K562 (cell line): ENCODE data around the gene FARP1. TPM values are rescaled to one million over a fixed set of nuclear protein-coding genes. Genes with fewer than 3 reads are reported as not detected.

Experiments used
- CREB3 ChIP-seq: fragments of 450-650 bp; conservative IDR thresholded peaks from 2 replicates; pipeline ENCODE4 v1.6.1; 2016; ENCODE audit warnings: missing genetic modification characterization, low read depth, mild to moderate bottlenecking, missing compliant biosample characterization, moderate library complexity
- CREM ChIP-seq: IDR thresholded peaks from 2 replicates; pipeline ENCODE4 v1.6.1; 2014; ENCODE audit warnings: antibody characterized with exemption, low read depth
- CXXC5 ChIP-seq: fragments of 250-450 bp; sonication (Bioruptor Pico); IDR thresholded peaks from 2 replicates; pipeline ENCODE4 v1.8.0; 2022; ENCODE audit warnings: inconsistent platforms, mild to moderate bottlenecking, moderate library complexity
- DACH1 ChIP-seq: fragments of 450-650 bp; IDR thresholded peaks from 2 replicates; pipeline ENCODE4 v1.6.1; 2018; ENCODE audit not compliant: partially characterized antibody
- ESRRA ChIP-seq: fragments of 450-650 bp; IDR thresholded peaks from 2 replicates; pipeline ENCODE4 v1.6.1; 2014; ENCODE audit warnings: low read depth, mild to moderate bottlenecking, moderate library complexity, borderline replicate concordance
- HOXB6 ChIP-seq: fragments of 250-450 bp; sonication (Bioruptor Pico); IDR thresholded peaks from 2 replicates; pipeline ENCODE4 v1.5.1; 2022; ENCODE audit warnings: mild to moderate bottlenecking, borderline replicate concordance
- KAT2B ChIP-seq: IDR thresholded peaks from one replicate; pipeline ENCODE4 v1.6.1; 2012; ENCODE audit warnings: low read depth, mild to moderate bottlenecking, control low read depth, inconsistent platforms, low read length, moderate library complexity
- KDM1A ChIP-seq, 2 experiments: fragments of 450-650 bp; IDR thresholded peaks; 2 replicates each; pipeline ENCODE4 v1.6.1; 2016; ENCODE audit warnings: mild to moderate bottlenecking in 2 of 2
- KLF16 ChIP-seq: IDR thresholded peaks from 2 replicates; pipeline ENCODE4 v1.6.1; 2016; ENCODE audit warnings: antibody characterized with exemption
- MEIS2 ChIP-seq: fragments of 450-650 bp; IDR thresholded peaks from 2 replicates; pipeline ENCODE4 v1.6.1; 2014; ENCODE audit warnings: mild to moderate bottlenecking; ENCODE audit not compliant: partially characterized antibody
- NUFIP1 ChIP-seq: fragments of 450-650 bp; IDR thresholded peaks from 2 replicates; pipeline ENCODE4 v1.6.1; 2018; ENCODE audit not compliant: partially characterized antibody
- PHB ChIP-seq: fragments of 250-450 bp; sonication (Bioruptor Pico); IDR thresholded peaks from 2 replicates; pipeline ENCODE4 v1.5.0; 2021
- POLR2A ChIP-seq: fragments of 450-650 bp; conservative IDR thresholded peaks from 2 replicates; pipeline ENCODE4 v1.6.1; 2016
- POLR2G ChIP-seq: fragments of 200-400 bp; formaldehyde crosslinking; IDR thresholded peaks from 2 replicates; pipeline ENCODE4 v1.6.1; 2017; ENCODE audit warnings: low read depth, mild to moderate bottlenecking, antibody characterized with exemption, low read length, moderate library complexity
- RBM34 ChIP-seq: fragments of 200-400 bp; formaldehyde crosslinking; IDR thresholded peaks from 2 replicates; pipeline ENCODE4 v1.6.1; 2018; ENCODE audit warnings: low read length, borderline replicate concordance; ENCODE audit not compliant: insufficient read depth
- RFX1 ChIP-seq: fragments of 450-650 bp; IDR thresholded peaks from 2 replicates; pipeline ENCODE4 v1.6.1; 2016; ENCODE audit warnings: mild to moderate bottlenecking, moderate library complexity
- SFPQ ChIP-seq: fragments of 200-400 bp; formaldehyde crosslinking; IDR thresholded peaks from 2 replicates; pipeline ENCODE4 v1.6.1; 2017; ENCODE audit warnings: mild to moderate bottlenecking, low read depth, low read length, moderate library complexity
- SMARCE1 ChIP-seq: fragments of 450-650 bp; IDR thresholded peaks from 2 replicates; pipeline ENCODE4 v1.7.1; 2016; ENCODE audit warnings: mild to moderate bottlenecking
- THAP7 ChIP-seq: fragments of 250-450 bp; sonication (Bioruptor Pico); IDR thresholded peaks from 2 replicates; pipeline ENCODE4 v1.5.0; 2021
- YBX1 ChIP-seq: fragments of 450-650 bp; IDR thresholded peaks from 2 replicates; pipeline ENCODE4 v1.7.1; 2016; ENCODE audit warnings: mild to moderate bottlenecking
- ZBTB1 ChIP-seq: sonication (generic); formaldehyde crosslinking; IDR thresholded peaks from 2 replicates; pipeline ENCODE4 v1.8.1; 2023; ENCODE audit warnings: missing genetic modification reagents, low read depth, mild to moderate bottlenecking, borderline replicate concordance
- ZBTB43 ChIP-seq: sonication (generic); formaldehyde crosslinking; IDR thresholded peaks from 2 replicates; pipeline ENCODE4 v1.8.0; 2023; ENCODE audit warnings: mild to moderate bottlenecking, missing genetic modification reagents
- ZNF23 ChIP-seq: fragments of 250-450 bp; sonication (Bioruptor Pico); IDR thresholded peaks from 2 replicates; pipeline ENCODE4 v1.4.0; 2020; ENCODE audit warnings: mild to moderate bottlenecking
- polyA plus RNA-seq, 8 experiments: library from polyadenylated mRNA; depleted of rRNA in 4 of 8; stranded (reverse) in 5 of 8; unstranded in 3 of 8; fragments of >200 nt; fragmentation: Nextera tagmentation in 2 of 8; fragmentation: Illumina TruSeq in 1 of 8; extraction: Ambion mirVana in 2 of 8; extraction: Trizol in 1 of 8; gene quantifications; 2 replicates each; pipeline versions ENCODE4 v1.2.1 to v1.2.3, GENCODE V29; 2011 to 2014; ENCODE audit warnings: inconsistent platforms in 1 of 8, missing spikeins in 1 of 8
- total RNA-seq, 7 experiments: library from RNA; depleted of rRNA in 6 of 7; stranded (reverse); fragments of >200 nt in 6 of 7; fragmentation: Illumina TruSeq in 2 of 7; extraction: Trizol in 2 of 7; gene quantifications; 2 replicates each; pipeline versions ENCODE4 v1.2.1 to v1.2.3, GENCODE V29; 2011 to 2021; ENCODE audit warnings: low replicate concordance in 1 of 7

Gene FARP1
- total and polyA plus RNA-seq, 9 of the 15 experiments (the other 6 are each of a cell fraction or from before 2014, with no cell fraction given) = 0.03 to 0.29 (median 0.05) TPM; not detected in 3

GRCh38 chr13:98480915-98481877 is 338.3 kb downstream of the FARP1 start (continued):
- TF ChIP-seq ZBTB43 (no peak), THAP7 (CRISPR knock-in tag) (no peak), KAT2B (no peak), PHB (CRISPR knock-in tag) (no peak), ZNF23 (CRISPR knock-in tag) (no peak), ESRRA (peak; percentile 53; the same call in 1 of the 2 replicates), SMARCE1 (0 out of 2 replicates have a peak, but pooled peaks have one; percentile 37), CREM (peak; percentile 72), DACH1 (peak; percentile 59), HOXB6 (CRISPR knock-in tag) (no peak), POLR2A (no peak), CREB3 (tag) (peak; percentile 54; the same call in 1 of the 2 replicates), CXXC5 (no peak), POLR2G (no peak), NUFIP1 (no peak), YBX1 (no peak), RFX1 (no peak), KLF16 (no peak), KDM1A (IDR thresholded peaks at IDR 0.05) (peak; percentile 83 to 88), SFPQ (no peak), MEIS2 (peak; percentile 92), ZBTB1 (CRISPR knock-in tag) (no peak), RBM34 (no peak)
